ENCODE results near the gene FIBIN.
A peak's percentile ranks its signal among the peaks of the same experiment; 100 is the strongest.
"Not testable (repeated sequence)": the region's sequence is repeated elsewhere in the genome, so short reads cannot be mapped to it uniquely, and the experiment has no call there.

The FIBIN gene

DNA sequence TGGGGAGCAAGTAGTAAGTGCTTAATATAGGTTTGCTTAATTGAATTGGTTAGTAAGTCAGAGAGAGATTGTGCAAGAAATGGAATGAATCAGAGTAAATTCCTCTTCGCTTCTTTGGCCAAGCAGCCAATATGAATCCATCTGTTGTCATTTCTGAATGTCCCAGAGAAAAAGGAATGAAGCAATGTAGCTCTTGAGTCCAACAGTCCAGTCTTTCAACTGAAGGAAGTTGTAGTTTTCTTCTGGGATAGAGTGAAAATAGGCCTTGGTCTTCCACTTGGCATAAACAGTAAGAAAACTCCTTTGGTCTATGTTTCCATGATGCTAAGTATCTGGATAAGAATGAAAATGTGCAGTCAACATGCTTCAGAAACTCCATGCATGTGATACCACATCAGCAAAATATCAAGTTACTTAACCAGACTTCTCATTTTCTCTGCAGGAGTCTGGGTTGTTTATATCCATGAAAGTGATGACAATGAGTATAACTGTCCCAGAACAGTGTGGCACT, 1.8 kb upstream of the FIBIN start:
- TF ChIP-seq CTCF (IDR thresholded peaks at IDR 0.05; ENCODE audit: low read depth, low read length, missing control alignments): no peak
- no peak overlapping the region for H3K4me3 ChIP-seq (replicated peaks; ENCODE audit: low read depth, low read length)
- no peak for DNase-seq (ENCODE audit: extremely low read depth, low read depth)

GRCh38 chr11:26994631-26995095, 751 bp downstream of the FIBIN start:
- TF ChIP-seq CTCF (IDR thresholded peaks at IDR 0.05; ENCODE audit: low read depth, low read length, missing control alignments): no peak
- peak overlapping the region; percentile 84 for H3K4me3 ChIP-seq (replicated peaks; ENCODE audit: low read depth, low read length)
- no peak for DNase-seq (ENCODE audit: extremely low read depth, low read depth)

- H3K4me3 ChIP-seq (replicated peaks; ENCODE audit: low read depth, low read length): peak overlapping the region; percentile 84
- TF ChIP-seq CTCF (IDR thresholded peaks at IDR 0.05; ENCODE audit: low read depth, low read length, missing control alignments): no peak
These were observed 2.0 kb downstream of the FIBIN start for GRCh38 chr11:26995701-26996460.

GRCh38 chr11:26997378-26997777, 3.5 kb downstream of the FIBIN start:
- TF ChIP-seq CTCF (IDR thresholded peaks at IDR 0.05; ENCODE audit: low read depth, low read length, missing control alignments): no peak
- DNase-seq (ENCODE audit: extremely low read depth, low read depth): no peak

More at GRCh38 chr11:26995701-26996460, 2.0 kb downstream of the FIBIN start:
- DNase-seq (ENCODE audit: extremely low read depth, low read depth): no peak

DNA sequence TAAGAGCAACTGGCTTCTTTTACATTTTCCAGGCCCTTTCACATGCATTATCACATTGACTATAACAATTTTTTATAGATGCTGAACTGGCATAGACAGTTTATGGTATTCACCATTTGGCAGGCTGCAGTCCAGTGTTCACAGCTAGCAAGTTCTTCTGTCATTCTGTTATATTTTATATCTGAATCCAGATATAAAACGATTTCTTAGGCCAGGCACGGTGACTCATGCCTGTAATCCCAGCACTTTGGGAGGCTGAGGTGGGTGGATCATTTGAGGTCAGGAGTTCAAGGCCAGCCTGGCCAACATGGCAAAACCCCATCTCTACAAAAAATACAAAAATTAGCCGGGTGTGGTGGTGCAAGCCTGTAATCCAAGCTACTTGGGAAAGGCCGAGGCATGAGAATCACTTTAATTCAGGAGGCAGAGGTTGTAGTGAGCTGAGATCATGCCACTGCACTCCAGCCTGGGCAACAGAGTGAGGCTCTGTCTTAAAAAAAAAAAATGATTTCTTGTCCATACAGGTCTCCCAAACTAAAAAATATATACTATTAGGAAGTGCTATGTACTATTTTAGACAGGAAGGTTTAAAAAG, 7.3 kb downstream of the FIBIN start:
- DNase-seq (ENCODE audit: extremely low read depth, low read depth); H3K4me3 ChIP-seq (replicated peaks; ENCODE audit: low read depth, low read length): not testable (repeated sequence)

More at GRCh38 chr11:26997378-26997777, 3.5 kb downstream of the FIBIN start:
- H3K4me3 ChIP-seq (replicated peaks; ENCODE audit: low read depth, low read length): peak overlapping the region; percentile 84; the same call in 1 of the 2 replicates

DNA sequence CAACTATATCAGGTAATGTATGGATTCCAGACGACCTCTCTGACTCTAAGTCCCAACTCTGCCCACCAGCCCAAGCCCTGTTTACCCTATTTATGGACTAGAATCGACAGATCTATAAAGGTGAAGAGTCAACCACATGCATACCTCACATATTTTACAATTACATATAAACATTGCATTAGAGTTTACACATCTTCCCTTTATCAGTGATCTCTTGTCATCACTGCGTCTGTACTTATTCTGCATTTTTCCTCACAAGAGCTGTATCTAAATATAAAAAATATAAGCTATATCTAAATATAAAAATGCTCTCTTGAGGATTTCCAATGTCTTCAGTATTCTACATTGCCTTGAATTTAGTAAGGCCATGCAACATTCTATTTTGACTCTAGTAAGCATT, 8.5 kb downstream of the FIBIN start:
- TF ChIP-seq CTCF (IDR thresholded peaks at IDR 0.05; ENCODE audit: low read depth, low read length, missing control alignments): no peak
- H3K4me3 ChIP-seq (replicated peaks; ENCODE audit: low read depth, low read length): no peak overlapping the region
- DNase-seq (ENCODE audit: extremely low read depth, low read depth): no peak

DNA sequence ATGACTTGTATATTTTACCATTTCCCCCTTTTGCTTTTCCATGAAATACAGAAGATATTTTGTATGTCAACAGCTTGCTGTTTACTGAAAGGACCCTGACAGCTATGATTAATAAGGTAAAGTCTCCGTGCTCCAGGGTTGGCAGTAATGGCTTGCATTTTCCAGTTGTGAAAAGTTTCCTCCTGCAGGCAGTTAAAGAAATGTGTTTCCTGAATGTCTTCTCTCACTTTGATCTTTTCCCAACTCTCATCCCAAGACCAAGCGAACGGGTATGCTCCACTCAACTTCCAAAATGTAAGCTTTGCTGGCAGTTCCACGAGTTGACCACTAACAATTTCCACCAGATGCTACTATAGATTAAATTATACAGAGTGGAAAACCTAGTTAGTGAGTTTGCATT, 8.9 kb downstream of the FIBIN start:
- DNase-seq (ENCODE audit: extremely low read depth, low read depth): no peak
- no peak for TF ChIP-seq CTCF (IDR thresholded peaks at IDR 0.05; ENCODE audit: low read depth, low read length, missing control alignments)

More for the DNA sequence above, 8.9 kb downstream of the FIBIN start:
- no peak overlapping the region for H3K4me3 ChIP-seq (replicated peaks; ENCODE audit: low read depth, low read length)

All from HFF-Myc (cell line).